Ascending aorta (tissue), 2 donors: ENCODE measurements around the gene NELL1. TPM values are rescaled to one million over a fixed set of nuclear protein-coding genes. Genes with fewer than 3 reads are reported as not detected.

Experiments used
- DNase-seq, 2 donors: peaks; one replicate each; pipeline ENCODE4 v3.0.0-alpha.2; 2019; ENCODE audit warnings: low spot score in 2 of 2
- H3K27ac ChIP-seq, 2 donors: fragments of 200-600 bp; sonication (generic); one replicate each; pipeline ENCODE4 v1.5.1; 2016 to 2017; ENCODE audit warnings: mild to moderate bottlenecking in 1 of 2
- H3K27me3 ChIP-seq: fragments of 200-600 bp; sonication (generic); one replicate; pipeline ENCODE4 v1.5.1; 2017
- H3K36me3 ChIP-seq, 2 donors: fragments of 200-600 bp; sonication (generic); one replicate each; pipeline ENCODE4 v1.5.1; 2016
- H3K4me1 ChIP-seq, 2 donors: fragments of 200-600 bp; sonication (generic); one replicate each; pipeline ENCODE4 v1.5.1; 2016 to 2017; ENCODE audit warnings: mild to moderate bottlenecking in 1 of 2
- H3K4me3 ChIP-seq, 2 donors: fragments of 200-600 bp; sonication (generic); one replicate each; pipeline ENCODE4 v1.5.1; 2016 to 2017; ENCODE audit warnings: mild to moderate bottlenecking in 1 of 2
- H3K9me3 ChIP-seq, 2 donors: fragments of 200-600 bp; sonication (generic); one replicate each; pipeline ENCODE4 v1.5.1; 2016
- intact Hi-C: fragments of 100-400 bp; cut with DNase I; formaldehyde crosslinking; loops from one replicate; pipeline ENCODE4 v1.15.1; 2023
- total RNA-seq: library from RNA; depleted of rRNA; stranded (reverse); fragments of >200 nt; gene quantifications from one replicate; pipeline ENCODE4 v1.1.0, GENCODE V29; 2016
- TF ChIP-seq, protein P1 (sequence below), 3 experiments: fragments of 200-600 bp in 2 of 3; fragments of 450-650 bp in 1 of 3; sonication (generic) in 2 of 3; IDR thresholded peaks; one replicate each; pipeline ENCODE4 v1.5.1; 2016 to 2019; ENCODE audit warnings: antibody characterized with exemption in 3 of 3, mild to moderate bottlenecking in 1 of 3, moderate library complexity in 1 of 3

The NELL1 gene
- total RNA-seq, 1 donor from 2014 or later: not detected

GRCh38 chr11:20873054-20873453 lies 203.7 kb downstream of the NELL1 start:
- intact Hi-C loops: no loop called here
- Histone ChIP-seq H3K9me3 (no peaks in the 10 kb centered on the region), H3K36me3 (no peaks in the 10 kb centered on the region), H3K4me1 (no peaks in the 10 kb centered on the region), H3K4me3 (no peak overlapping the region), H3K27ac (no peak overlapping the region), H3K27me3 (no peaks in the 10 kb centered on the region)
- TF ChIP-seq, protein P1, sequence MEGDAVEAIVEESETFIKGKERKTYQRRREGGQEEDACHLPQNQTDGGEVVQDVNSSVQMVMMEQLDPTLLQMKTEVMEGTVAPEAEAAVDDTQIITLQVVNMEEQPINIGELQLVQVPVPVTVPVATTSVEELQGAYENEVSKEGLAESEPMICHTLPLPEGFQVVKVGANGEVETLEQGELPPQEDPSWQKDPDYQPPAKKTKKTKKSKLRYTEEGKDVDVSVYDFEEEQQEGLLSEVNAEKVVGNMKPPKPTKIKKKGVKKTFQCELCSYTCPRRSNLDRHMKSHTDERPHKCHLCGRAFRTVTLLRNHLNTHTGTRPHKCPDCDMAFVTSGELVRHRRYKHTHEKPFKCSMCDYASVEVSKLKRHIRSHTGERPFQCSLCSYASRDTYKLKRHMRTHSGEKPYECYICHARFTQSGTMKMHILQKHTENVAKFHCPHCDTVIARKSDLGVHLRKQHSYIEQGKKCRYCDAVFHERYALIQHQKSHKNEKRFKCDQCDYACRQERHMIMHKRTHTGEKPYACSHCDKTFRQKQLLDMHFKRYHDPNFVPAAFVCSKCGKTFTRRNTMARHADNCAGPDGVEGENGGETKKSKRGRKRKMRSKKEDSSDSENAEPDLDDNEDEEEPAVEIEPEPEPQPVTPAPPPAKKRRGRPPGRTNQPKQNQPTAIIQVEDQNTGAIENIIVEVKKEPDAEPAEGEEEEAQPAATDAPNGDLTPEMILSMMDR (IDR thresholded peaks at IDR 0.05): no peak
- DNase-seq: no peak

GRCh38 chr11:20874358-20874757 lies 205.0 kb downstream of the NELL1 start:
- intact Hi-C loops: no loop called here

GRCh38 chr11:20875889-20876288 lies 206.5 kb downstream of the NELL1 start:
- H3K27me3 ChIP-seq: no peaks in the 10 kb centered on the region
- no peak overlapping the region for H3K4me3 ChIP-seq
- no peaks in the 10 kb centered on the region for H3K9me3 ChIP-seq
- H3K36me3 ChIP-seq: no peaks in the 10 kb centered on the region
- H3K4me1 ChIP-seq: no peaks in the 10 kb centered on the region
- intact Hi-C loops: no loop called here
- TF ChIP-seq, protein P1 (IDR thresholded peaks at IDR 0.05): no peak
- no peak for DNase-seq
- H3K27ac ChIP-seq: no peak overlapping the region

More at GRCh38 chr11:20874358-20874757, 205.0 kb downstream of the NELL1 start:
- Histone ChIP-seq H3K27ac (no peak overlapping the region), H3K36me3 (no peaks in the 10 kb centered on the region), H3K4me3 (no peak overlapping the region), H3K9me3 (no peaks in the 10 kb centered on the region), H3K4me1 (no peaks in the 10 kb centered on the region), H3K27me3 (no peaks in the 10 kb centered on the region)
- no peak for DNase-seq
- TF ChIP-seq, protein P1 (IDR thresholded peaks at IDR 0.05): no peak

GRCh38 chr11:20876738-20877137 lies 207.4 kb downstream of the NELL1 start:
- no peak for DNase-seq

GRCh38 chr11:20880094-20880493 lies 210.7 kb downstream of the NELL1 start:
- Histone ChIP-seq H3K4me1 (no peaks in the 10 kb centered on the region), H3K9me3 (no peaks in the 10 kb centered on the region), H3K4me3 (no peak overlapping the region), H3K27me3 (no peaks in the 10 kb centered on the region), H3K27ac (no peak overlapping the region), H3K36me3 (no peaks in the 10 kb centered on the region)
- intact Hi-C loops: no loop called here
- no peak for DNase-seq
- TF ChIP-seq, protein P1 (IDR thresholded peaks at IDR 0.05): no peak

More at GRCh38 chr11:20876738-20877137, 207.4 kb downstream of the NELL1 start:
- Histone ChIP-seq H3K27me3 (no peaks in the 10 kb centered on the region), H3K36me3 (no peaks in the 10 kb centered on the region), H3K9me3 (no peaks in the 10 kb centered on the region), H3K4me3 (no peak overlapping the region), H3K27ac (no peak overlapping the region), H3K4me1 (no peaks in the 10 kb centered on the region)
- TF ChIP-seq, protein P1 (IDR thresholded peaks at IDR 0.05): no peak
- intact Hi-C loops: no loop called here
